ENCODE results near the gene STARD13. TPM values are rescaled to one million over a fixed set of nuclear protein-coding genes. Genes with fewer than 3 reads are reported as not detected.
A peak's percentile ranks its signal among the peaks of the same experiment; 100 is the strongest.

Gene STARD13
- total and polyA plus RNA-seq, 8 donors: 4.4 to 158 (median 44.0) TPM

DNA sequence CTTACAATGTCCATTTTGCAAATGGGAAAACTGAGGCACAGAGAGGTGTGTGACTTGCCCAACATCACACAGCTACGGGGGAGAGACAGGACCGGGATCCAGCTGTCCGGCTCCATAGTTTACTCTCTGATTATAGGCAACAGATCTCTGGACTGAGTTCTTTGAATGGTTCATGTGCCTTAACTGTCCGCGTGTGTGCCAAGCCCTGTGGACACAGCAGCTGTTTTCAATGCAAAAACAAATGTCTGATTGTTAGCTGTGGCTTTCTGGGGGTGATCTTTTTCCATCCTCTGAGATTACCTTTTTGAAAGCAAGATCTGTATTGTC, 175.2 kb downstream of the STARD13 start:
- Histone ChIP-seq H3K4me3 (no peak overlapping the region), H3K36me3 (peaks cover 19 to 80% (median 57%) of the 10 kb centered on the region in 4 donors), H3K27me3 (no peaks in the 10 kb centered on the region), H3K9me3 (no peaks in the 10 kb centered on the region), H3K4me1 (peaks cover 29 to 88% (median 72%) of the 10 kb centered on the region in 4 donors), H3K27ac (peak overlapping the region in 4 of 5 donors; percentile 44 to 75 (median 71))
- no peak for DNase-seq
- no peak for TF ChIP-seq POLR2A (IDR thresholded peaks at IDR 0.05)
- TF ChIP-seq, protein P1, sequence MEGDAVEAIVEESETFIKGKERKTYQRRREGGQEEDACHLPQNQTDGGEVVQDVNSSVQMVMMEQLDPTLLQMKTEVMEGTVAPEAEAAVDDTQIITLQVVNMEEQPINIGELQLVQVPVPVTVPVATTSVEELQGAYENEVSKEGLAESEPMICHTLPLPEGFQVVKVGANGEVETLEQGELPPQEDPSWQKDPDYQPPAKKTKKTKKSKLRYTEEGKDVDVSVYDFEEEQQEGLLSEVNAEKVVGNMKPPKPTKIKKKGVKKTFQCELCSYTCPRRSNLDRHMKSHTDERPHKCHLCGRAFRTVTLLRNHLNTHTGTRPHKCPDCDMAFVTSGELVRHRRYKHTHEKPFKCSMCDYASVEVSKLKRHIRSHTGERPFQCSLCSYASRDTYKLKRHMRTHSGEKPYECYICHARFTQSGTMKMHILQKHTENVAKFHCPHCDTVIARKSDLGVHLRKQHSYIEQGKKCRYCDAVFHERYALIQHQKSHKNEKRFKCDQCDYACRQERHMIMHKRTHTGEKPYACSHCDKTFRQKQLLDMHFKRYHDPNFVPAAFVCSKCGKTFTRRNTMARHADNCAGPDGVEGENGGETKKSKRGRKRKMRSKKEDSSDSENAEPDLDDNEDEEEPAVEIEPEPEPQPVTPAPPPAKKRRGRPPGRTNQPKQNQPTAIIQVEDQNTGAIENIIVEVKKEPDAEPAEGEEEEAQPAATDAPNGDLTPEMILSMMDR (IDR thresholded peaks at IDR 0.05): no peak
- TF ChIP-seq EP300 (IDR thresholded peaks at IDR 0.05): no peak
- no peak for TF ChIP-seq POLR2AphosphoS5 (IDR thresholded peaks at IDR 0.05)
- intact Hi-C loops (cut with DNase I; ENCODE audit: low total_unique reads): no loop called here
- WGBS, 5 donors: 74 to 87% (median 77%) methylated on average over 5 of the region's 5 CpGs

- 83 to 85% (median 84%) methylated on average over 10 of the region's 10 CpGs for WGBS, 5 donors
- H3K27me3 ChIP-seq: no peaks in the 10 kb centered on the region
- H3K36me3 ChIP-seq: peaks cover 24 to 81% (median 60%) of the 10 kb centered on the region in 4 donors
- no peaks in the 10 kb centered on the region for H3K9me3 ChIP-seq
- H3K4me3 ChIP-seq: no peak overlapping the region
- peak overlapping the region in 4 of 5 donors; percentile 41 to 75 (median 59) for H3K27ac ChIP-seq
- intact Hi-C loops (cut with DNase I; ENCODE audit: low total_unique reads): no loop called here
- no peak for DNase-seq
- H3K4me1 ChIP-seq: peaks cover 24 to 83% (median 66%) of the 10 kb centered on the region in 4 donors
- TF ChIP-seq POLR2A (IDR thresholded peaks at IDR 0.05): no peak
- no peak for TF ChIP-seq EP300 (IDR thresholded peaks at IDR 0.05)
- no peak for TF ChIP-seq POLR2AphosphoS5 (IDR thresholded peaks at IDR 0.05)
- TF ChIP-seq, protein P1 (IDR thresholded peaks at IDR 0.05): no peak
These were observed 175.8 kb downstream of the STARD13 start for GRCh38 chr13:33109801-33110200.

DNA sequence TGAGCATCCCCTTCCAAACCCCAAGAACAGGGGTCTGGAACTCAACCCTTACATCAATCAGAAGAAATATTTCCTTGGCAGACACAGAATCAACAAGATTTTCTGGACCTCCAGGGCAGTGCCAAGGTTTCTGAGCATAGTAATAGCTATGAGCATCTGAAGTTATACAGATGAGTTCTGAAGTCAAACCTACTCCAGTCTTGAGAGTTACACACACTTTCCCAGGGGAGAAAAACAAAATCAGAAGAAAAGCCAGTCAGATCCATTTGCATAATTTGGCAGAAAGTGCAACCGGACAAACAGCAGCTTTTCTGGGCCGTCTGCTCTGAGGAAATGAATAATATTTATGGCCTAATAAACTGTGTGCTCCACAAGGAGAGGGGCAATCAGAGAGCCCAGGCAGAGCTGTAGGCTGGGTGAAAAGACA, 176.3 kb downstream of the STARD13 start:
- H3K4me3 ChIP-seq: no peak overlapping the region
- peak overlapping the region in 4 of 5 donors; percentile 41 to 75 (median 59) for H3K27ac ChIP-seq
- no peaks in the 10 kb centered on the region for H3K9me3 ChIP-seq
- WGBS, 5 donors: 42 to 77% (median 63%) methylated on average over 2 of the region's 2 CpGs
- H3K36me3 ChIP-seq: peaks cover 29 to 81% (median 64%) of the 10 kb centered on the region in 4 donors
- intact Hi-C loops (cut with DNase I; ENCODE audit: low total_unique reads): no loop called here
- peaks cover 19 to 77% (median 61%) of the 10 kb centered on the region in 4 donors for H3K4me1 ChIP-seq
- H3K27me3 ChIP-seq: no peaks in the 10 kb centered on the region
- TF ChIP-seq POLR2AphosphoS5 (IDR thresholded peaks at IDR 0.05) (no peak), POLR2A (IDR thresholded peaks at IDR 0.05) (no peak), EP300 (IDR thresholded peaks at IDR 0.05) (no peak)
- TF ChIP-seq, protein P1 (IDR thresholded peaks at IDR 0.05): no peak
- DNase-seq: no peak

GRCh38 chr13:33108620-33109019, 176.9 kb downstream of the STARD13 start:
- H3K4me1 ChIP-seq: peaks cover 12 to 71% (median 55%) of the 10 kb centered on the region in 4 donors
- no peak overlapping the region for H3K4me3 ChIP-seq
- 80 to 94% (median 87%) methylated on average over 5 of the region's 5 CpGs for WGBS, 5 donors
- TF ChIP-seq POLR2AphosphoS5 (IDR thresholded peaks at IDR 0.05) (no peak), EP300 (IDR thresholded peaks at IDR 0.05) (no peak), POLR2A (IDR thresholded peaks at IDR 0.05) (no peak)
- TF ChIP-seq, protein P1 (IDR thresholded peaks at IDR 0.05): no peak
- peaks cover 30 to 79% (median 63%) of the 10 kb centered on the region in 4 donors for H3K36me3 ChIP-seq
- H3K27me3 ChIP-seq: no peaks in the 10 kb centered on the region
- intact Hi-C loops (cut with DNase I; ENCODE audit: low total_unique reads): no loop called here
- no peak for DNase-seq
- H3K9me3 ChIP-seq: no peaks in the 10 kb centered on the region
- H3K27ac ChIP-seq: peak overlapping the region in 2 of 5 donors; percentile 62 to 74

Data from stomach (tissue), 9 donors.